ENCODE measurements around the gene NAGLU. TPM values are rescaled to one million over a fixed set of nuclear protein-coding genes. Genes with fewer than 3 reads are reported as not detected.

Gene NAGLU
- total and polyA plus RNA-seq, 2 of the 13 experiments (the other 11 are each of a cell fraction or from before 2014, with no cell fraction given), result 28.2 to 40.1 TPM

DNA sequence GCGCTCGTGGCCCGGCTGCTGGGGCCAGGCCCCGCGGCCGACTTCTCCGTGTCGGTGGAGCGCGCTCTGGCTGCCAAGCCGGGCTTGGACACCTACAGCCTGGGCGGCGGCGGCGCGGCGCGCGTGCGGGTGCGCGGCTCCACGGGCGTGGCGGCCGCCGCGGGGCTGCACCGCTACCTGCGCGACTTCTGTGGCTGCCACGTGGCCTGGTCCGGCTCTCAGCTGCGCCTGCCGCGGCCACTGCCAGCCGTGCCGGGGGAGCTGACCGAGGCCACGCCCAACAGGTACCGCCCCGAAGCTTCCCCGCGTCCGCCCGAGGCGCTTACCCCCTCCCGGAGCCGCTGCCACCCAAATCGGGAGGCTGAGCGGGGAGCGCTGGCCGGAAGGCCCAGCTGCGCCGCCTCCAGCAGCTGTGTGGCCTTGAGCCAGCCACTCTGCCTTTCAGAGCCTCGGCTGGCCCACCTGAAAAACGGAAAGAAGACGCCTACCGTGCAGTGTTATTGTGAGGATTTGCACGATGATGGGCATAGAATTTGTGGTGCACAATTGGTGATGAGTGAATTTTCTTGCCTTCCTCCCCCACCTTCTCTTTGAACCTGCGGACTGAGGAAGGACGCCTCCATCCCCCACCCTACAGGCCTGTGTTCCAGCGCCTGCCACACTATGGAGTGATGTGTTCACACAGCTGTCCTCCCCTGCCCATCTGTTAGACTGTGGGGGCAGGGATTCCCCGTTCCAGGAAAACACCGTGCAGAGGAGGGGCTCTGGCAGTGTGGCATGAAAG lies 523 bp downstream of the NAGLU start (continued):
- TF ChIP-seq ZNF788 (CRISPR knock-in tag; IDR thresholded peaks at IDR 0.05; ENCODE audit: borderline replicate concordance) (peak; percentile 87), KDM1A (CRISPR knock-in tag; IDR thresholded peaks at IDR 0.05) (0 out of 2 replicates have a peak, but pooled peaks have one; percentile 5), TOE1 (CRISPR knock-in tag; IDR thresholded peaks at IDR 0.05) (no peak), HINFP (CRISPR knock-in tag; IDR thresholded peaks at IDR 0.05; ENCODE audit: low read depth) (peak; percentile 91), RBFOX2 (IDR thresholded peaks at IDR 0.05; ENCODE audit: low read depth, low read length) (peak; percentile 95), ZNF660 (CRISPR knock-in tag; IDR thresholded peaks at IDR 0.05; ENCODE audit: borderline replicate concordance, low read depth) (no peak), ZNF652 (CRISPR knock-in tag; IDR thresholded peaks at IDR 0.05; ENCODE audit: borderline replicate concordance, low read depth) (no peak), MEIS2 (CRISPR knock-in tag; IDR thresholded peaks at IDR 0.05) (peak; percentile 55; the same call in 1 of the 2 replicates), ETV5 (CRISPR knock-in tag; IDR thresholded peaks at IDR 0.05; ENCODE audit: borderline replicate concordance) (peak; percentile 97), SMC3 (IDR thresholded peaks at IDR 0.05; ENCODE audit: low read length) (no peak), ZNF354B (CRISPR knock-in tag; IDR thresholded peaks at IDR 0.05) (peak; percentile 71; the same call in 1 of the 2 replicates), ZIK1 (CRISPR knock-in tag; IDR thresholded peaks at IDR 0.05; ENCODE audit: borderline replicate concordance, low read depth) (peak; percentile 91), ZFY (CRISPR knock-in tag; IDR thresholded peaks at IDR 0.05) (peak; percentile 93), ZMYM2 (CRISPR knock-in tag; IDR thresholded peaks at IDR 0.05) (peak; percentile 60; the same call in 1 of the 2 replicates), SMARCC2 (IDR thresholded peaks at IDR 0.05) (no peak), ZNF496 (CRISPR knock-in tag; IDR thresholded peaks at IDR 0.05; ENCODE audit: insufficient replicate concordance) (no peak), ZBTB42 (CRISPR knock-in tag; IDR thresholded peaks at IDR 0.05) (peak; percentile 95), ZBTB37 (CRISPR knock-in tag; IDR thresholded peaks at IDR 0.05) (no peak), SP5 (CRISPR knock-in tag; IDR thresholded peaks at IDR 0.05; ENCODE audit: borderline replicate concordance, low read depth) (peak; percentile 88), TBL1XR1 (IDR thresholded peaks at IDR 0.05; ENCODE audit: borderline replicate concordance, low read length, partially characterized antibody) (no peak), DNMT3B (CRISPR knock-in tag; conservative IDR thresholded peaks at IDR 0.05) (no peak)
- TF ChIP-seq, protein P1, sequence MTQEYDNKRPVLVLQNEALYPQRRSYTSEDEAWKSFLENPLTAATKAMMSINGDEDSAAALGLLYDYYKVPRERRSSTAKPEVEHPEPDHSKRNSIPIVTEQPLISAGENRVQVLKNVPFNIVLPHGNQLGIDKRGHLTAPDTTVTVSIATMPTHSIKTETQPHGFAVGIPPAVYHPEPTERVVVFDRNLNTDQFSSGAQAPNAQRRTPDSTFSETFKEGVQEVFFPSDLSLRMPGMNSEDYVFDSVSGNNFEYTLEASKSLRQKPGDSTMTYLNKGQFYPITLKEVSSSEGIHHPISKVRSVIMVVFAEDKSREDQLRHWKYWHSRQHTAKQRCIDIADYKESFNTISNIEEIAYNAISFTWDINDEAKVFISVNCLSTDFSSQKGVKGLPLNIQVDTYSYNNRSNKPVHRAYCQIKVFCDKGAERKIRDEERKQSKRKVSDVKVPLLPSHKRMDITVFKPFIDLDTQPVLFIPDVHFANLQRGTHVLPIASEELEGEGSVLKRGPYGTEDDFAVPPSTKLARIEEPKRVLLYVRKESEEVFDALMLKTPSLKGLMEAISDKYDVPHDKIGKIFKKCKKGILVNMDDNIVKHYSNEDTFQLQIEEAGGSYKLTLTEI (CRISPR knock-in tag; conservative IDR thresholded peaks at IDR 0.05), result no peak

All from HepG2 (cell line).